Measurements from ENCODE around the gene CIT.

CIT gene

DNA sequence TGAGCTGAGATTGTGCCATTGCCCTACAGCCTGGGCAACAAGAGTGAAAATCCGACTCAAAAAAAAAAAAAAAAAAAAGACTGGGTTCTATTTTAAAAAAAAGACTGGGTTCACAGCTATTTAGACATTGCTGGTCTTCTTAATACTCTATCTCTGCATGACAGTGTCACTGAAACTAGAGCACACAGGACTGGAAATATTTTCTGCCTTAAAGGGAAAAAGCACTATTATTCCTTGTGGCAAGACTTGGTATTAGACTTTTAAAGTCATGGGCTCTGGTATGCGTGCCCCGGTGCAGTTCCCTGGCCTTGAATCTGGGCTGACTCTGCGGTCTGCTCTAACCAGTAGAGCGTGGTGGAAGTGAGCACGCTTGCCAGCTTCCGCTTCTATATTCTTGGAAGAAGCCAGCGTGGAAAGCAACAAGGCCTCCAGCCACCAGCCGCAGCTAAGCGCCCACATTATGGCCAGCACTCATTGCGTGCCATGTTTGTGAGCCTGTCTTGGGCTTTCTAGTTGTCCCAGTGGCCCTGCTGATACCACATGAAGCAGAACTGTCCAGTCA is 177.8 kb downstream of the CIT start:
- DNase-seq (ENCODE audit: low spot score), result no peak

DNA sequence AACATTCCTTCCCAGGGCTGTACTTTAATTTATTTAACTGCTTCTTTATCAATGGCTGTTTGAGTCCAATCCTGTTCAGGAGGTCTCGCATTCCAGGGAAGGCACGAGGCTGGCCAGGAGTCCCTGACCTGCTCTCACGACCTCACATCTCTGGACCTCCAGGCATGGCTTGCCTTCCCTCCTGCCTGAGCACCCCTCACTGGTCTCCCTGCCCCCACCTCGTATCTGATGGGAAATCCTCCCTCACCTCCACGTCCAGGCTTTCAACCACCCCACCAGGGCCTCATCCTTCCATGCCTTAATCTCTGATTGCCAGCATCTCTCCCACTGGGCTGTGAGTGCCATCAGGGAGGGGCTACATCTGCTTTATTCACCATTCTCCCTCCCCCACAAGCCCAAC is 180.2 kb downstream of the CIT start:
- DNase-seq (ENCODE audit: low spot score), result no peak

DNA sequence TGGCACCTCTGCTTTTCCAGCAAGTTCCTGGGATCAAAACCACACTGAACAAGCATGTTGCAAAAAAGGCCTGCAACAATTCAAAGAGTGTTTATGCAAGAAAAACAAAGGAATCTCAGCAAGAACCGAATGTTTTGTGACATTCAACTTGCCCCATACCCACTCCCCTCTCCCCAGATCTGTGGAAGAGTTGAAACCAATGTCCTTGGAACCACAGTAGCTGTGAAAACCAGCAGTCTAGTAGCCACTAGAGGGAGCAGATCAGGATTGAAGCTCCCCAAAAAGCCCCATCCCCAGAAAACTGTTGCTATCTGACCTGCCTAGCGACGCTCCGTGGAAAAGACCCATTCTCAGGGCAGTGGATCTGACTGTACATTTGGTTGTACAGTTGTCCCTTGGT is 182.1 kb downstream of the CIT start:
- no peak for DNase-seq (ENCODE audit: low spot score)

DNA sequence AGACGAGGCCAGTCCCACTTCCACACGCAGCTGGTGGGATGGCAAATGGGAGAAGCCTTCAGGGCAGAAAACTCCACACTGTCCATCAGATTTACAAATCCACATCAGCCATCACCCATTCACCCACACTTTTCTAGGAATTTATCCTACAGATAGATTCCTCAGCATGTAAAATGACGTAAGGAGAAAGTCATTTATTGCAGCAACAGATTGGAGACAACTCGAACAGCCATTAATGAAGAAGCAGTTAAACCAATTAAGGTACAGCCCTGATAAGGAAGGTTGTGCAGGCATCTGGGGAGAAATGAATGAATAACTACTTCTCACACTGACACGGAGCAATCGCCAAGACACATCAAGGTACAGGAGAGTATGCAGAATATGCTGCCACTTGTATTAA is 183.0 kb downstream of the CIT start:
- no peak for DNase-seq (ENCODE audit: low spot score)

DNA sequence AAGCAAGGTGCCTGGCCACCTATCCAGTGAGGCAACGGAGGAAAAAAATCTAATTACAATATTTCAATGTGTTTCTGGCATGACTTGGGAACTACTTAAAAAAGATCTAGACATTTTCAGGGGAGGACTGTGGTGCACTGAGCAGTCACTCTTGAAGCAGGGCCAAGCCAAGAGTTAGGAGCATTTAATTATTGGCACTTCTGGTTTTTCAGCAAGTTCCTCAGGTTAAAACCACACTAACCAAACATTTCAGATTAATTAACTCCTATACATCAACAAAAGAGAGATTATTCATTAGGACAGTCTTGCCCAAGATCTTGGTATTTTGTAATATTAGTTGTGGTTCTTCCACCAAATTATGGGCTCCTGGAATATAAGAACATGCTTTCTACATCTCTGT is 183.6 kb downstream of the CIT start:
- DNase-seq (ENCODE audit: low spot score), result no peak

DNA sequence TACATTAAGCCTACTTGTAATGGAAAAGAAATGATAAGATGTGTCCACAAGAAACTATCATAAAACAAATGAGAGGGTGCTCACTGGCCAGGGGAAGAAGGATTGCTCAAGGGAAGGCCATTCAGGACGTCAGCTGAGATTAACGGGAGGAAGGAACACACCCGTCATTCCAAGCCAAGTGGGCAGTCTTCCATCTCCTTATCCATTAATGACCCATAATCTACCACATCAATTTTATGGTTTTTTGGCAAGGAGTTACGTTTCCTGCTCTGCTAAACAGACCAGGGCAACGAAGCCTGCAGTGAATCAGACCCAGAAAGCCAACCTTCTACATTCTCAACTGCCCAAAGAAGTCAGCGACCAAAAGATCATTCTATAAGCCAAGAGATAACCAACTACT is 184.1 kb downstream of the CIT start:
- DNase-seq (ENCODE audit: low spot score), result peak; percentile 75

DNA sequence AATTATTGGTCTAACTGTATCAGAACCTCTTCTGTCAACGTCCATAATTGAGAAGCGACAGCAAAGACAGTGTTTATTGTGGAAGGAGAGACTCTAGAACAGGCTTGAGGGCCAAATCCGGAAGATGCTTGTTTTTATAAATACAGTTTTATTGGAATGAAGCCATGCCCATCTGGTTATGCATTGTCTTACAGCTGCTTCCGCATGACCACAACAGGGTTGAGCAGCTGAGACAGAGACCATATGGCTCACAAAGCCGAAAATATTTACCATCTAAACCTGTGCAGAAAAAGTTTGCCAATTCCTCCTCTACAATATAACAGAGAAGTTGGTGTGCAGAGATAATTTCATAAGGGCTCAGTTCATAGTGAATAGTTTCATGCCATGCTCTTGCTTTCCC is 184.7 kb downstream of the CIT start:
- no peak for DNase-seq (ENCODE audit: low spot score)

DNA sequence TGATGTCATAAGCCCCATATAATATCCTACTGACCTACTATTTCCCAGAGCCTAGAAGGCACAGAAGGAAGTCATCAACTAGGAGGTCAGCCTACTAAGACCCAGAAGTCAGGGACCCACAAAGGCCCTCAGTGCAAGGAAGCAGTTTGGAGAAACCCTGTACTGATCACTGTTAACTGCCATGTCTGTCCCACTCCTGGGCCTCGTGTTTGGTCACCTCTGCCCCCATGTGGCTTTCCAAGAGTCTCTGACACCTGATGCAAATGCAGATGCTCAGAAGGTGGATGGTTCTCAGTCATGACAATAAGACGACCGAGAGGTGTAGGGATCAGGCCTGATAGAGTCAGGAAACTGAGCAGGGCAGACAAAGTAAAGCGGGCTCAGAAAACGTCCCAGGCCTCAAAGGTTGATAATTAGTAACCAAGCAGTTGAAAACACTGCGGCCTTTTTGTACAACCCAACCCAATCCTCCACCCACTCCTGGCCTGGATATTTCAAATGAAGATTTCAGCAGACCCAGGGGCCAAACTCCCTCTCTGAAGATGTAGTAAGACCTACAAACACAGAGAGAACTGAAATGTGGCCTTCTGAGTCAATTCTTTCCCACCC is 185.8 kb downstream of the CIT start:
- DNase-seq (ENCODE audit: low spot score), result no peak

DNA sequence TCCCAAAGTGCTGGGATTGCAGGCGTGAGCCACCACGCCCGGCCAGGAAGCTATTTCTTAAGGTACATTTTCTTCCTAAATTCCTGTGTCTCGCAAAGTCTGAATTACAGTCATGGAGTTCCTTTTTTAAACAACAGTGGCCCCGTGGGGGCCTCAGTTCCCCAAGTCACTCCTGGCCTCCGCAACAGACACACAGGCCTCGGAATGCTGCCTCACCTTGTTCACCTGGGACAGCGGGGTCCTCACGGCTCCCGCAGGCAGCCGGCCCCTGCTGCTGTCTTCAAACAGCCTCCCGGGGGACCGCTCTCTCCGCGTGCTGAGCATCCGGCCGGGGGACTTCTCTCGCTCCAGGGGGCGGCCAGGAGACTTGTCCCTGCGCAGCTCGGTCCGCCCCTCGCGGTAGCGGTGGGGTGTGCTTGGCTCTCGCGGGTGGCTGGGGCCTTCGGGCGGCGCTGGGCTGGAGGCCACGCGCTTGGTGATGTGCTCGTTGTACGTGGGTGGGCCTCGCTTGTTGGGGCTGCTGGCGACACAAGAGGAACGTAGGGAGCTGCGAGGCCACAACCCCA is 187.1 kb downstream of the CIT start:
- no peak for DNase-seq (ENCODE audit: low spot score)

DNA sequence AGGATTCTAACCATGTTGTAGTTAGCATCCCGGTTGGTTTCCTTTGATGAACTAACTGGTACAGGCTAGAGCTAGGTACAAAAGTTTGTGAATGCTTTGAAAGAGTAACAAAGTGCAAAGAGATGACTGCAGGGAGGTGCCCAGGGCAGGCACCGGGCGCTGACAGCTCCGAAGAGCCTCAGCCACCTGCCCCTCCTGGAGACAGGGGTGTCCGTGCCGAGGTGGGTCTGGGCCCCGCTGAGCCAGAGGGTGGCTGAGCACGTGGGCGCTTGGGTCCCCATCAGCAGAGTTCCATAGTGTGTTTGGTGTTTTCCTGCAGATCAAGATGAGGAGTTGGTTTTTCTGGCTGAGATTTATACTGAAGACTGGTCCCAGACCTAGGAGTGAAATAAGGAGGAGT is 189.2 kb downstream of the CIT start:
- DNase-seq (ENCODE audit: low spot score), result no peak

DNA sequence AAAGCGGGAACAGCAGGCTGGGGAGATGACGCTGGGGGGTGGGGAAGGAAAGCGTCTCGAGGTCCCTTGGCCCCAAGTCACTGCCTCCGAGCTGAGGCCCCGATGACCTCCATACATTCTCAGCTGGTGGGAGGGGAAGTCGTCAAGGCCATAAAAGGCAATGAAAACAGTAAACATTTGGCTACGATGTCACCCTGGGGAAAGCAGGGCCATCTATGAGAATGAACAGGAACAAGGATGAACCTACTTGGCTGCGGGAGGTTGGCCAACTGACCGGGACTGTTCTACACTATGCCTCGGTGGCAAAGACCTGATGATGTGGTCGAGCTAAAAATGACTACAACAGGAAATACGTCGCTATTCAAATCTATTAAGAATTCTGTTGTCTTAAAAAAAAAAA is 189.7 kb downstream of the CIT start:
- DNase-seq (ENCODE audit: low spot score), result no peak

DNA sequence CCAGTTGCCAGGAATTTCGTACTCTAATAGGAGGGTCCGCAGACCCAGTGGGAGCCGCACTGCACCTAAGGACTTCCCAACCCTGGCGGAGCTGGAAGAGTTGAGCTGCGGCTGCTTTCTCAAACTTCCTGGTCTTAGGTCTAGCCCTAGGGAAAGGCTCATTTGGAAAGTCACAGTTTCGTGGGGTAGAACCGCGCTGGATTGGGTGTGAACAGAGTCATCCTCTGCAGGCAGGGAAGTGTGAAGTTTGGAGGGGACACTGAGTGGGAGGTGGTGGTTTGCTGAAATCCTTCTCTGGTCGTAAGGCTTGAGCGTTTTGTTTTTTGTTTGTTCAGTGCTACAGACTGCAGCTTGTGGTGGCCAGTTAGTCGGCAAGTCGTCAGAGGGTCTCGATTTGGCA is 190.3 kb downstream of the CIT start:
- no peak for DNase-seq (ENCODE audit: low spot score)

DNA sequence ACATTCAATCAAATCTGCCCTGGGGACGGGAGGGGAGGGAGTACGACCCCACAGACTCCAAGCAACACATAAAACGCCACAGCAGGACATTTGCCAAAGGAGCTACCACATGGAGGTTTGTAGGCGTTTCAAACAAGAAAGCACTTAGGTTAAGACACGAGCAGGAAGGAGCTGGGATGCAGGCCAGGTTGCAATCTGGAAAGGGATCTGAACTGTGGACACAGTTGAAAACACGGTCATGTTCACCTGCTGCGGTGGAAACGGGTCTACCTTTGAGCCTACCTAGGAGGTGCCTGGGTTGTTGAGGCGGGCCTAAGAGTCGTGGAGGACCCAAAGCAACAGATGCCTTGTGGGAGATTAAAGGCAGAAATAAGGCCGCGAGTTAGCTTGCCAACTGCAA is 190.8 kb downstream of the CIT start:
- DNase-seq (ENCODE audit: low spot score), result no peak

DNA sequence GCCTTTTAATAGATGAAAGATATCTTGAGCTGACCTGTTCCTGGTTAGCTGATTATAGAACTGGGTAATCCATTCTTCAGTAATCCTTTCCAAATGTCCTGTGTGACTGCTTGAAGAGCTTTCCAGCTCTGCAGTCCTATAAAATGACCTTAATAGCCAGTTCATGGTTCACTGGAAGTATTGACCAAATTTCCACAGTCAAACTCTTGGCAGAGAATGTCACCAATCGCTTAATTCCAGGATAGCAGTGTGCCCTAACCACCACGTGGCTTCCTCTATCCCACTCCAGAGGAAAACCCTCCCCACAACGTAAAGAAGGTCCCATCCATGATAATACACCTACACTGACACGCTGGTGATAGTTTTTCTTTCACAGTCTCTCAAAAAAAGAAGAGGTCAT is 191.7 kb downstream of the CIT start:
- DNase-seq (ENCODE audit: low spot score), result no peak

DNA sequence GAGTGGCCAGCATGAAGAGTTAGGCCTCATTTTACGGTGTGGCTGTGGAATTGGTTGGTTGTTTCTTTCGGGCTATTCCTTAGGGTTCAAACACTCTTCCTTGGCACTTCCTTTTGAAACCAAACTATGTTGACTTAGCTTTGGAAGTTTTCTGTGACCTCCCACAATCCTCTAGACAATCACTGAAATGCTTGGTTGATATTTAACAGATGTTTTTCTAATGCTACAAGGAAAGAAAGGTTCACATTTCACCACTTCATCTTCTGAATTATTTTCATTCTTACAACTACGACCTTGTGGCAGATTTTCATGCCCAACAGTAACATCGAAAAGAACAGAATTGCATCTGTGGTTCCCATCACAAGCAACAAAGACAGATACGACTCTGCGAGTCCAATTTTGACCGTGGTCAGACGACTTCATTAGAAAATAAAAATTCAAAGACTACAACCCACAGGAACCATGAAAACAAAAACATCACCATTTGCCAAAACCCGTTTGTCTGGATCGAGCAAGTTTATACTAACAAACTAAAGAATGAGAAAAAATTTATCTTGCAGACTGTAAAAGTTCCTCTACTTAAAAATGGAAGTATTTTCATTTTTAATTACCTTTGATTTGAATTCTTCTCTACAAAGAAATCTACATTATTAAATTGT is 192.3 kb downstream of the CIT start:
- DNase-seq (ENCODE audit: low spot score), result no peak

DNA sequence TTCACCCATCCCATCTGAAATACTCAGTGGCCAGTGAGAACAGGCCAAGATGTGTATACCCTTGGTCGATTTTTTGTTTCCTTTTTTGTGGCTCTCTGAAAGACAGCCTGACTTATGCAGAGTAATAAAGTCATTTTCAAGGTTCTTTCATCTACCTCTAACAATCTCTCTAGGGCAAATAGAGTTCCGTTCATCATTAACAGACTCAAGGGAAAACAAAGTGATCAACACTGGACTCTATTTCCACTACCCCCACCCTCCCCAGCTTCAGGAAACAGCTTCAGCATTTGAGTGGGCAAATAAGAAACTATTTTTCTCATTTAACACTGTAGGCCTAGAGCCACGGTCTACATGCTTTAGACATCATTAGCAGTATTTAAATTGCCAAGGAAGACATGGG is 193.3 kb downstream of the CIT start:
- DNase-seq (ENCODE audit: low spot score), result no peak

DNA sequence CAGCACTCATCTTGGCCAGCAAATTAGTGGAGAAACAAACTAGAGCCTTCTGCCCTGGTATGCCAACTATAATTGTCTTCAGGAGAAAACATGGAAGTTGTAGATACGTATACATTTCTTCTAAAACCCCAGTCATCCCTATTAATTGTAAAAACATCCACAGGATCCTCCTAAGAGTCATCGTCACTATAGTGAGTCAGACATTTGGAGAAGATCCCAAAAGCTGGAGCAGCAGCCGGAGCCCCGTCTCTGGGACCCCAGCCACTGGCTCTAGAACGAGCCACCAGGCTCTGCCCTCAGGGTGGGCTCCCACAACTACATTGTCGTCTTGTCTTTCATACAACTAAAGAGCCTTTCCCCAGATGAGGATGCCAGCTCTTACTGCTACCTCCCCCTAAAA is 193.7 kb downstream of the CIT start:
- no peak for DNase-seq (ENCODE audit: low spot score)

DNA sequence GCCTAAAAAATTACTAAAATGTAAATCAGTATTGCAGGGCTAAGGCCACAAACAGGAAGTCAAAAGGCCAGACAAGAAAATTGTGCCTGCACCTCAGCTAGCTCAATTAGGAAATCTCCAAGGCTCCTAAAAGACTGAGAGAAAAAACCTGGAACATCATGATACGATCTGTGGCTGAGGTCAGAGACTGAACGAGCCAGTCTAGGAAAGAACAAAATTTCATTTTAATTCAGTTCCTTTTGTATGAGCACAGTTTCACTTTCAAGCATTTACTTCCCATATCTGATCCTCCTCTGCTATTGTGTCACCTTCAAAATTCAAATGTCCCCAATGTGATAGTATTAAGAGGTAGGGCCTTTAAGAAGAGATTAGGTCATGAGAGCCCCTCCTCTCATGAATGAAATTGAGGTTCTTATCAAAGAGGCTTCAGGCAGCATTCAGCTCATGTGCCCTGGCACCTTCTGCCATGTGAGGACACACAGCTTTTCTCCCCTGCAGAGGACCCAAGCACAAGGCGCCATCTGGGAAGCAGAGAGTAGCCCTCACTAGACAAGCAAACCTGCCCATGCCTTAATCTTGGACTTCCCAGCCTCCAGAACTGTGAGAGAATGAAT is 194.4 kb downstream of the CIT start:
- no peak for DNase-seq (ENCODE audit: low spot score)

DNA sequence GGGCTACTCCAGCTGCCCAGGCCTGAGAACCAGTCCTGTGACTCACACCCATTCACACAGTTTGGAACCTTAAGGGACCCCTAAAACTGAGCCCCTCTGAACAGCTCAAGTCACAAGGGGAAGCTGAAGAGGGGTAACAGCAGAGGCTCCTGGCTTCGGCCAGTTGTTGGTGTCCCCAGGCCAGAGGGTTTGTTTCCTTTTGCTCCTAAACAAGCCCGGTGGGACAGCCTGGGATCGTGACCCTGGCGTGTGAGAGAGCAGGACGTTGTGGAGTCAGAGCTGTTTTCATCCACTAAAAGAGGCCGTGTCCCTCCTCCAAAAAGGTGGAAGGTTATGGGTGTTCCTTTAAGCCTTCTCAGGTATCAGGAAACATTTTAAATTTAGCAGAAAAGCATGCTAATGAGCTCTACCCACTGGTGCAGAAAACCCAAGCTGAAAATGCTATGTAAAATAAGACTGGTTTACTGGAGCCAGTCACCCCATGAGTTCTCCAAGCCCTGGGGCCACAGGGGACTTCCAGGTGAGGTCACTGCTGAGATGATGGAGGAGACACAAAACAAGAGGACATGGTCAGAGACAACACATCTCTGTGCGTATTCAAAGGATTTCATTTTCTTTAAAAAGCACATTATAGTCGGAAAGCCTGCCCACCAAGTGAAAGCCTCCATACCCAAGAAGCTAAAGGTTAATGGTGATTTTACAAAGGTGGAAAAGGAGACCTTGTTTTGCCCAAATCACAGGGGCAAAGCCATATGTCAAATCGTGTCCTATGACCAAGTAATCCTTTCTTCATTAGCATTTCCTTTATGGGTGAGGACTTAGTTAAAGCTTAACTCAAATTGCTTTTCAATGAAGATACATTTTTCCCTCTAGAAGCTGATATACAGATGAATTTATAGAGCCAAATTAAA is 195.1 kb downstream of the CIT start:
- no peak for DNase-seq (ENCODE audit: low spot score)

DNA sequence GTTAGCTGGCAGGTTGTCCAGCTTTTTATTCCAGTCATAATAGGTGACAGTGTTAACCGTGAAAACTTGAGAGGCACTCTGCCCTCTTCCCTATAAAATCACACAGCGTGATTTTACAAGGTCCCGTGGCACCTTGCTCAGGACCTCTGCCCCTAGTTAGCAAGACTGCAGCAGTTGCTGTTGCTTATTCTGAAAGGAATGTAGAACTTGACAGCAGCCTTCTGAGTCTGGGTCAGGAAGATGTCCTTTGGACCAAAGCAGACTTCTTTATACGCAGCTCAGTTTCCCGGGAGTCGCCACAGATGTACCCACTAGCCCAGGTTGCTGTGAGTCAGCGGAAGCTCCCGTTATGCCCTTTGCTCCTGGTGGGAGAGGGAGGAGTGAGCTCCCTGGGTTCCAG is 196.0 kb downstream of the CIT start:
- no peak for DNase-seq (ENCODE audit: low spot score)

DNA sequence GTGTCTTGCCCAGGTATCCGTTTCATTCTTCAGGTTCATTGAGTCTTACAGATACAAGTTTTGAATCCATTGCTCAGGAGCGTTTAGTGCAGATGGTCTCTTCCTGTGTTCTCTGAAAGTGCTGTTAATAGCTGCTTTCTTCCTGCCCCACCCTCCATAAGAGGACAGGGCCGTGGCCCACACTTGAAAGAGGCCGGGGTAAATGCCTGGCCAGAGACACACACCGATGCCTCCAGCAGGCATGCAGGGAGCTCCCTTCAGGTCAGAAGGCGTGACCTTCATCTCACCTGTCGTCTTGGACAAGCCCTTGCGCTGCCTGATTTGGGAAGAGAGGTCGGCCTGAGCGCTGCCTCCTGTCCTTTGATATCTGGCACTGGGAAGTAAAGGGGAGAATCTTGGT is 197.6 kb downstream of the CIT start:
- DNase-seq (ENCODE audit: low spot score), result no peak

DNA sequence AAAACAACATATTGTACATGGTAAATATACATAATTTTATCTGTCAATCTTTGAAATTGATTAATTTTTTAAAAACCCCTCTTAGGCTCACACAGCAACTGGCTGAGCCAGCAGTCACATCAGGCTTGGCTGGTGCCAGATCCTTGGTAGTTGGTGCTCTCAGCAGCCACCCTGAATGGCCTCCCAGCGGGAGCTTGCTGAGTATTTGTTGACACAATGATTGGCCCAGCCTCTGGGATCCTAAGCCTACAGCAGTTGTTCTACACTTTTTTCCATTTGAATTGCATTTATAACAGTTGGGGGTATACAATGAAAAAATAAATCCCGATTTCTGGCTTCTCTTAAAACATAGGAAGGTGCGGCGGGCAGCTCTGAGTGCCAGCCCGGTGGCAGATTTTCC is 198.0 kb downstream of the CIT start:
- no peak for DNase-seq (ENCODE audit: low spot score)

All from AG08396 (cell line).